GM21737 (cell line): ENCODE data around the gene SPOCD1.
"Not testable (repeated sequence)": the region's sequence is repeated elsewhere in the genome, so short reads cannot be mapped to it uniquely, and the experiment has no call there.

Experiments used
- ATAC-seq: cut with Tn5 transposase; IDR thresholded peaks from one replicate; pipeline ENCODE4 v1.9.1; 2021; ENCODE audit warnings: mild to moderate bottlenecking, moderate library complexity; ENCODE audit not compliant: unreplicated experiment

Gene SPOCD1

GRCh38 chr1:31830065-31830464 is 14.2 kb upstream of the SPOCD1 start:
- ATAC-seq = no peak

- ATAC-seq = no peak
Observed at GRCh38 chr1:31828926-31829690, 13.3 kb upstream of the SPOCD1 start.

- no peak for ATAC-seq
Observed at GRCh38 chr1:31828341-31828740, 12.5 kb upstream of the SPOCD1 start.

- ATAC-seq = no peak
Observed at GRCh38 chr1:31823780-31824179, 8.0 kb upstream of the SPOCD1 start.

GRCh38 chr1:31822766-31823165 is 6.9 kb upstream of the SPOCD1 start:
- ATAC-seq = no peak

DNA sequence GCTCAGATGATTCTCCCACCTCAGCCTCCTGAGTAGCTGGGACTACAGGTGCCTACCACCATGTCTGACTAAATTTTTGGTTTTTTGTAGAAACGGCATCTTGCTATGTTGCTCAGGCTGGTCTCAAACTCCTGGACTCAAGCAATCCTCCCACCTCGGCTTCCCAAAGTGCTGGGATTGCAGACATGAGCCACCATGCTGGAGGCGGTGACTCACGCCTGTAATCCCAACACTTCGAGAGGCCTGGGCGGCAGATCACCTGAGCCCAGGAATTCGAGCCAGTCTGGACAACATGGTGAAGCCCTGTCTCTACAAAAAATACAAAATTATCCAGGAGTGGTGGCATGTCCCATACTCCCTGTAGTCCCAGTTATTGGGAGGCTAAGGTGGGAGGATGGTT is 4.4 kb upstream of the SPOCD1 start:
- ATAC-seq = not testable (repeated sequence)

DNA sequence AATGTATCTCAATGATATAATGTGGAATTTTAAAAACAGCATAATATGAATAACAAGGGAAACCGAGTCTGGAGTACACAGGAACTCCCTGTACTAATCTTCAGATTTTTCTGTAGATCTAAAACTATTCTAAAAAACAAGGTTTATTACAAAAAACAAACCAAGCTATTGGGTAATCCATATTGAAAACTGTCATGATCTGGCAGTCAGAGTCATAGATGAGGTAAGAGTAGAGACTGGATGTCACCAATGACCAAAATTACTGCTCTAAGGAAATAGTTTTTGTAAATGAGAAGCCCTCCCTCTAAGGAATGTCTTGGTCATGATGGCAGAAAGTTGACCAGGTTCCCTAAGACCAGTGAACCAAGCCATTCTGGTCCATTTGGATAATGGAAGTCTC is 2.4 kb upstream of the SPOCD1 start:
- no peak for ATAC-seq

- ATAC-seq = not testable (repeated sequence)
Observed at GRCh38 chr1:31816947-31817346, 1.1 kb upstream of the SPOCD1 start.

GRCh38 chr1:31816501-31816900 is 679 bp upstream of the SPOCD1 start:
- ATAC-seq = not testable (repeated sequence)

- no peak for ATAC-seq
Observed at GRCh38 chr1:31815307-31815645, 546 bp downstream of the SPOCD1 start.

DNA sequence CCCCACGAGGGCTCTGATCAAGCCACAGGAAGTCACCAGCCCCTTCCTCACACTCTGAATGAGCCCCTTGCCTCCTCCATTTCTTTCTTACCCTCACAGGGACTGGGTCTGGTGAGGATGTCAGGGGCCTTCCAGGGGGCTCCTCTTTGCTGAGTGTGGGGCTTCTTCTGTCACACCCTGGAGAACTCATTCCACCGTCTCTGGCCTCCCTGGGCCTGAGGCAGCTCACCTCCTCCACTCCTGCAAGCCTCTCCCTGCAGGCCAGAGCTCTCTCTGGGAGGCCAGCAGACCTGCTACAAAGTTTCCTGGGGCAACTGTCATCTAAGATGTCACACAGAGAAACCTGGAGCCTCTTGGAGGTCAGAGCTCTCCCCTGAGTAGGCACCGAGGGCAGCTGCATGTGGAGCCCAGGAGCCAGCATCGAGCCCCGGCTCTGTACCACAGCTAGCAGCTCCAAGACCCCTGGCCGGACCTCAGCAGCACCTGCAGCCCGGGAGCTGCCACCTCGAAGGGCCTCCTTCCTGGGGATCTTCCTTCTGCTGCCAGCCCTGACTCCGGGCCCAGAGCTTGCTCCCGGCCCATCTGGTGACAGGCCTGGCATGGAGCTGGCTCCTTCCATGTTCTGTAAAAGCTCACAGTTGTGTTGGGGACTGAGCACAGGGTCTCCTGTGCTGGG is 1.1 kb downstream of the SPOCD1 start:
- ATAC-seq = no peak

DNA sequence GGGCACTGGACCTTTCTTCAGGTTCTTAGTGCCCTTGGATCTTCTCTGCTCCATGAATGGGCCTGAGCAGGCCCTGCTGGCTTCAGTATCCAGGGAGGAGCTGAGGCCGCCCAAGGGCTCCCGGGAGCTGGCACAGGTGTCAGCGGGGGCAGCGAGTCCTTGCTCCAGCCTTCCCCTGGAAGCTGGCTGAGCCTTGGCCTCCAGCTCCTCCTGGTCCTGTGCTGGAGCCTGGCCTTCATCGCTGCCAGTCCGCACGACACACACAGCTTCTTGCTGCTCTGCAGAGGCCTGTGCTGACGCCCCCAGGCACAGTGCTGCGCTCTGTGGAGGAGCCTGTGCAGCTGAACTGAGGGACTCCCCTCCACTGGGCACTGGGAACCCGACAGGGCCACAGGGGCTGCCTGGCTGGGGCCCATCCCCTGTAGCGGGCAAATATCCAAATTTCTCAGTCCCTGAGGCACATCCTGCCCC is 1.7 kb downstream of the SPOCD1 start:
- no peak for ATAC-seq

DNA sequence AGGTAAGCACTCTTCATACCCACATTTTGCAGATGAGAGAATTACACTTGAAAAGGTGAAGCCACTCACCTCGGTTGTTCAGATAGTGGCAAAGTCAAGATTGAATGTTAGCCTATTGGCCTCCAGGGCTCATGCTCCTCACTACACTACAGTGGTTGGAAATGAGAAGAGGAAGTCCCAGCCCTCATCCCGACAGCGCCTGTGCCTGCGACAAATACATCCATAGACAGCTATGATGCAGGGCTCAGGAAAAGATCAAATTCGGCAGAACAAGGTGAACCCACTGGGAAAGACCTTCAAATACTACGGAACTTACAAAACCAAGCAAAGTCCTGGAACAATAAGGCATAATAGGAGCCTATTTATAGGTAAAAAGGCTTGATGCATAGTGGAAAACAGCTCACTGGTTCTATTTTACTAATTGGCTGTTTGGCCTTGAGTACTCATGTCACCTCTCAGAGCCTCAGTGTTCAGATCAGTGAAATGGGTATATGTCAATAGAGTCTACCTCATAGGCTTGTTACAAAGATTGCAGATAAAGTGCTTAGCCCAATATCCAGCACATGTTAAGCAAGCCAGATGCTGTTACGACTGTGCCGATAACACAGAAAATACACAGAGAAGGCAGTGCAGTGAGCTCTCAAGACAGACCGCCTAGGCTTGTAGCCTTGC is 3.5 kb downstream of the SPOCD1 start:
- ATAC-seq = no peak

DNA sequence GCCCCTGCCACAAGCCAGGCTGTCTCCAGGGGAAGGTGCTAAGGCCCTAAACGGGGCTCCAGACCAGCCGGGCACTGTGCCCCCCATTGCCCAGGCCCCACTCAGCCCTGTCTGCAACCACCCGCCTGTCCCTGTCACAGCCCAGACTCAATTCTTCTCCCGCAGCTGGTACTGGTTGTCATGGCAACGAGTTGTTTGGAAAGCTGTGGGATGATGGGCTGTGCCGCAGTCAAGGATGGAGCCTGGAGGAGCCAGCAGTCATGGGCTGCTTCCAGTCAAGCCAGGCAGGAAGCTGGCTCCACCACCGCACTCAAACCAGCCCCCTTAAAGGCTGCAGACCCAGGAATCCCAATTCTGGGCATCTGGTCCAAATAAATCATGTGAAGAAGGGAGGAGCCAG is 4.2 kb downstream of the SPOCD1 start:
- no peak for ATAC-seq

- ATAC-seq = no peak
Observed at GRCh38 chr1:31809698-31810097, 6.1 kb downstream of the SPOCD1 start.

DNA sequence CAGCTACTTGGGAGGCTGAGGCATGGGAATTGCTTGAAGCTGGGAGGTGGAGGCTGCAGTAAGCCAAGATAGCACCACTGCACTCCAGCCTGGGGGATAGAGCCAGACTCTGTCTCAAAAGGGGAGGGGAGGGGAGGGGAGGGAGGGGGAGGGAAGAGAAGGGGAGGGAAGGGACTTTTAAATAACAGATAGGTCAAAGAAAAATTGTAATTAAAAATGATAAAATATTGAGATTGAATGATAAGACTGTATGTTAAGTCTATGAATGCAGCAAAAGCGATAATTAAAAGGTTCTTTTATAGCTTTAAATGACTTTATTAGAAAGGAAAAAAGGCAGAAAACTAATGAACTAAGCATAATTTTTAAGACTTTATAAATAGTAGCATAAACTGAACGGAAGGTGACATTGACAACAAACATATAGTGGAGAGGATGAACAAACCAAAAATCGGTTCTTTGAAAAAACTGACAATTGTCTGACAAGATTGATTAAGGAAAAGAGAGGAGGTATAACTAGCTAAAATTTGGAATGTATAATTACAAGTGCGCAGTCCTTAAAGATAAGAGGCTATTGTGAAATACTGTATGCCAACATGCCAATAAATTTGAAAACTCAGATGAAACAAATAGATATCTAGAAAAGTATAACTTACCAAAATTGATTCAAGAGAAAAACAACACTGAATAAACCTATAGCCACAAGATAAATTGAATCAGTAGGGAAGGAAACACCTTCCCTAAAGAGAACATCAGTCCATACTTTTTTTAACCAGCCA is 8.4 kb downstream of the SPOCD1 start:
- no peak for ATAC-seq

DNA sequence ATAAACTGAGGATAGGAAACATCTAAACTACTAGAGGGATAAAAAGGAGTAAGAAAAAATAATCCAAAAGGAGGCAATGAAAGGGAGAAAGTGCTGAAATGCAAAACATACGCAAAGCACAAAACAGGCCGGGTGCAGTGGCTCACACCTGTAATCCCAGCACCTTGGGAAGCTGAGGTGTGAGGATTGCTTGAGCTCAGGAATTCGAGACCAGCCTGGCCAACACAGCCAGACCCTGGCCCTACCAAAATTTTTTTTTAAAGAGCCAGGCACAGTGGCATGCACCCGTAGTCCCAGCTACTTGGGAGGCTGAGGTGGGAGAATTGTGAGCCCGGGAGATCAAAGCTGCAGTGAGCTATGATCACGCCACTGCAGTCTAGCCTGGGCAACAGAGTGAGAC is 10.5 kb downstream of the SPOCD1 start:
- no peak for ATAC-seq

DNA sequence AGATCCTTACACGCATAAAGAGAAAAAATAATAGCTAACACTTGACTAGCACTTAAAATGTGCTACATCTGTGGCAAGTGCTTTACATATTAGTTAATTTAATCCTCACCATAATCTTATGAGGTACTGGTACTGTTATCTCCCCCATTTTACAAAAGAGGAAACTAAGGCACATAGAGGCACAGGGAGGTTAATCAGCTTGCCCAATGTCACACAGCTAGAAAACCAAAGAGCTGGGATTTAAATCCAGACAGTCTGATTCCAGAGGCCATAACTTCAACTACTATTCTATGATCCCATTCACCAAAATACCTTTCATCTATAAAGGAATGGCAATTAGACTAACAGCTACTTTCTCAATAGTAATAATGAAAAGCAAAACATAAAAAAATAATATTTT is 11.7 kb downstream of the SPOCD1 start:
- ATAC-seq = no peak

- no peak for ATAC-seq
Observed at GRCh38 chr1:31803610-31804009, 12.2 kb downstream of the SPOCD1 start.

DNA sequence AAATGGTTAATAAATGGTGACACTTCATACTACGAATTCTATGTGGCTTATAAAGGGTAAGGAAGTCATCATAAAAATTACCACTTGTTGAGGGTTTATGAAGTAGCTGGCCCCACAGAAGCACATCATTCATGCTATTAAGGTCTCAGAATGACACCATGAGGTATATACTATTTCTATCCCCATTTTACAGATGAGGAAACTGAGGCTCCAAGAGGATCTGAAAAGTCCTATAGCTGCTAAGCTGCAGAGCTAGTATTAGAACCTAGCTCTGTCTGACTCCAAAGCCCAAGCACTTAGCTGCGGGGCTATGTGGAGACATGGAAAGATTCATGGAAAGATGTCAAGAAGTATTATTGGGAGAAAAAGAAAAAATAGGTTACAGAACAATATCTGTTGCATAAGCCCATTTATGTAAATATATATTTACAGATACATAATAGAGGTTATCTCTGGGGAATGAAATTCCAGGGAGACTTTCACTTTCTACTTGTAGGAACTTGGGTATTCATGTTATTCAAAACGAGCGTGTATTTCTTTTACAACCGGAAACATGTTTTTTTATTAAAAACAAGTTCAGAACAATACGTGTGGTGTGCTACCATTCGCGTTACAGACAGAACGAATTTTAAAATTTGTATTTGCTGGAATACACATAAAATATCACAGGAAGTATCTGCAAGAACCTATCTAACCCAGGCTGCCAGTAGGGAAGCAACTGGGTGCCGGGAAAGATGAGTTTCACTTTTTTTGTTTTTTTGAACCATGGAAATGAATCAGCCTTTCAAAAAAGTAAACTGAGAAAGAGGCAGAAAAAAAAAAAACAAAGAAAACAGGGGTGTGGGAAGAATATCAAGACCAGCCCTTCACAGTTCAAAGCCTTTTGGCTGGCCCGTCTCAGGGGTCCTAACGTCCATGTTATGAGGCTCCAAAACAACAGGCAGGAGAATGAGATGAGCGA is 13.4 kb downstream of the SPOCD1 start:
- no peak for ATAC-seq
